CD4-positive, alpha-beta T cell treated with Interleukin-17A for 4 hours (primary cell): ENCODE data around the gene VSTM1.

ENCODE experiments used
- DNase-seq: peaks from one replicate; pipeline ENCODE4 v3.0.0-alpha.2; 2020; ENCODE audit warnings: mixed read lengths

Gene VSTM1

GRCh38 chr19:54009440-54009839 is 54.3 kb downstream of the VSTM1 start:
- DNase-seq, result no peak

GRCh38 chr19:54002495-54003315 is 61.0 kb downstream of the VSTM1 start:
- DNase-seq, result no peak

- no peak for DNase-seq
Observed at GRCh38 chr19:54001496-54001895, 62.2 kb downstream of the VSTM1 start.

- no peak for DNase-seq
Observed at GRCh38 chr19:53999694-54000093, 64.0 kb downstream of the VSTM1 start.

GRCh38 chr19:53998223-53998622 is 65.5 kb downstream of the VSTM1 start:
- DNase-seq, result no peak

GRCh38 chr19:53994811-53995210 is 68.9 kb downstream of the VSTM1 start:
- DNase-seq, result no peak

GRCh38 chr19:53993448-53993847 is 70.2 kb downstream of the VSTM1 start:
- DNase-seq, result no peak

- DNase-seq, result no peak
Observed at GRCh38 chr19:53992815-53993214, 70.9 kb downstream of the VSTM1 start.

GRCh38 chr19:53992211-53992610 is 71.5 kb downstream of the VSTM1 start:
- no peak for DNase-seq

GRCh38 chr19:53991224-53992113 is 72.2 kb downstream of the VSTM1 start, which contains the start of gene CACNG6:
Gene CACNG6 (plus strand): TSS chr19:53991637. CDS start chr19:53992878, 1,241 bp downstream.
- DNase-seq, result no peak
